Small intestine (tissue), 7 donors: Measurements from ENCODE around the gene CHD6. TPM values are rescaled to one million over a fixed set of nuclear protein-coding genes. Genes with fewer than 3 reads are reported as not detected.

ENCODE experiments used
- DNase-seq, 2 donors: peaks; one replicate each; pipeline versions ENCODE4 v3.0.0 to v3.0.0-alpha.2; 2013
- FAIRE-seq: peaks from 2 replicates; lab custom pipeline; 2012; peaks lifted over from hg19 to GRCh38; lab: Jason Lieb, UNC
- H3K27ac ChIP-seq, 3 donors: one replicate each; pipeline ENCODE4 v1.5.1; 2013; ENCODE audit warnings: low read length in 2 of 3, mild to moderate bottlenecking in 2 of 3, control low read depth in 1 of 3, inconsistent platforms in 1 of 3, low read depth in 1 of 3, moderate library complexity in 1 of 3
- H3K27me3 ChIP-seq, 3 donors: one replicate each; pipeline ENCODE4 v1.6.1; 2013; ENCODE audit warnings: low read length in 3 of 3, inconsistent platforms in 1 of 3; ENCODE audit not compliant: control insufficient read depth in 3 of 3, insufficient read depth in 3 of 3
- H3K36me3 ChIP-seq, 3 donors: one replicate each; pipeline ENCODE4 v1.6.1; 2013; ENCODE audit warnings: low read length in 3 of 3, inconsistent platforms in 1 of 3, low read depth in 1 of 3, mild to moderate bottlenecking in 1 of 3, moderate library complexity in 1 of 3; ENCODE audit not compliant: control insufficient read depth in 3 of 3, insufficient read depth in 2 of 3
- H3K4me1 ChIP-seq, 3 donors: one replicate each; pipeline ENCODE4 v1.6.1; 2013; ENCODE audit warnings: low read length in 2 of 3, inconsistent platforms in 1 of 3, low read depth in 1 of 3, mild to moderate bottlenecking in 1 of 3, moderate library complexity in 1 of 3; ENCODE audit not compliant: control insufficient read depth in 3 of 3, insufficient read depth in 2 of 3
- H3K4me3 ChIP-seq, 3 donors: one replicate each; pipeline ENCODE4 v1.5.1; 2013; ENCODE audit warnings: low read length in 3 of 3, control low read depth in 1 of 3, inconsistent platforms in 1 of 3, low read depth in 1 of 3, mild to moderate bottlenecking in 1 of 3, moderate library complexity in 1 of 3
- H3K9me3 ChIP-seq, 2 donors: one replicate each; pipeline ENCODE4 v1.6.1; 2013; ENCODE audit warnings: low read depth in 1 of 2, low read length in 1 of 2; ENCODE audit not compliant: control insufficient read depth in 2 of 2, insufficient read depth in 1 of 2
- WGBS, 3 donors: extraction: QIAGEN DNeasy Blood & Tissue Kit; methylation state at CpG; one replicate each; pipeline ENCODE4 v1.1.7; 2013; 5-methylcytosine and 5-hydroxymethylcytosine counted together
- polyA plus RNA-seq, 4 donors: library from polyadenylated mRNA; stranded (reverse) in 3 of 4; unstranded in 1 of 4; fragments of 200-250 nt in 3 of 4; fragments of 120-200 nt in 1 of 4; gene quantifications; one replicate each; pipeline versions ENCODE4 v1.2.1 to v1.2.3, GENCODE V29; 2013
- donor health status: healthy with polysubstance abuse.
- donor health status: control.
- donor health status: control.
- donor health status: Bipolar disorder and iron deficiency.
- donor health status: healthy.

CHD6 gene
- polyA plus RNA-seq, 4 donors = 5.3 to 46.7 (median 16.1) TPM

DNA sequence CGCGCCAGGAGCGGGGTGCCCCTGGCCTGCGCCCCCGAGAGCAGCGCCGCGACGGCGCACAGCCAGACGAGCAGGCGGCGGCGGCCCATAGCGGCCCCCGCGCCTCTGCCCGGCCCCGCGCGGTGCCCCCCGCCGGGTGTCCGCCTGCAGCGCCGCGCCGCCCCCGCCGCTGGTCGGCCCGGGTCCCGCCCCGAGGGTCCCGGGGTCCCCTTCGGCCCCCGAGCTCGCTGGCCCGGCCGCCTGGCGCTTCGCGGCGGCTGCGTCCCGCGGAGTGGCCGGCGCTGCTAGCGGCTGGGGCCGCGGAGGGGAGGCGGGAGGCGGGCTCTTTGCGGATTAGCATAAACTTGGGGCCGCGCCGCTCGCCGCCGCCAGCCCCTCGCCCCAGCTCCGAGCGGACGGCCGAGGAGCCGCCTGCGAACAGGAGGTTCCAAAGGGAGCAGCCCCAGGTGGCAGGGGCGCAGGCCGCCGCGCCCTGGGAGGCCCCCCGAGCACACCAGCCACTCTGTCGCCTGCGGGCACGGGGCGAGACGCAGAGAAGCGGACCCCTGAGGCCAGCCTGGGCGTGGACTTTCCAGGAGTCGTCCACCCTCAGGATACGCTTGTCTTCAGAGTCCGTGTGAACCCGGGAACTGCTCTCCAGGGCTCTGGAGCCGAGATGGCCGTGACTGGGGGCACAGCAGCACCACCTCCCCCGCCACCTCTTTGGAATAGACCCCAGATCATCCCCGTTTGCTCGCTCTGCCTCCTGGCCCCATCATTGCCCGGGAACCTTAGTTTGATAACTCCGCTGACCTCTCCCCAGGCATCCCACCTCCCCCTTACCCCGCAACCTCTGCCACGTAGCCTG is 251.4 kb downstream of the CHD6 start, which contains the start of gene EMILIN3:
EMILIN3 (minus strand) TSS at position 273 of the 847 bp plus-strand sequence; CDS start at position 89, 184 bp downstream.
- peak within 1 kb of the TSS; percentile 7 to 38 (median 13) for H3K4me3 ChIP-seq
- DNase-seq (peak in 1 of 2 donors; percentile 45), FAIRE-seq (no peak)
- peaks cover 9 to 36% (median 18%) of the 10 kb centered on the region in 3 donors for H3K27me3 ChIP-seq
- H3K36me3 ChIP-seq = peaks cover 0 to 1% (median 0%) of the 10 kb centered on the region in 3 donors
- H3K9me3 ChIP-seq = peaks cover 0 to 9% of the 10 kb centered on the region in 2 donors
- H3K4me1 ChIP-seq = no peaks in the 10 kb centered on the region
- no peak within 1 kb of the TSS for H3K27ac ChIP-seq
- WGBS, 3 donors = 7 to 20% (median 7%) methylated on average over 18 to 93 of the region's 93 CpGs

DNA sequence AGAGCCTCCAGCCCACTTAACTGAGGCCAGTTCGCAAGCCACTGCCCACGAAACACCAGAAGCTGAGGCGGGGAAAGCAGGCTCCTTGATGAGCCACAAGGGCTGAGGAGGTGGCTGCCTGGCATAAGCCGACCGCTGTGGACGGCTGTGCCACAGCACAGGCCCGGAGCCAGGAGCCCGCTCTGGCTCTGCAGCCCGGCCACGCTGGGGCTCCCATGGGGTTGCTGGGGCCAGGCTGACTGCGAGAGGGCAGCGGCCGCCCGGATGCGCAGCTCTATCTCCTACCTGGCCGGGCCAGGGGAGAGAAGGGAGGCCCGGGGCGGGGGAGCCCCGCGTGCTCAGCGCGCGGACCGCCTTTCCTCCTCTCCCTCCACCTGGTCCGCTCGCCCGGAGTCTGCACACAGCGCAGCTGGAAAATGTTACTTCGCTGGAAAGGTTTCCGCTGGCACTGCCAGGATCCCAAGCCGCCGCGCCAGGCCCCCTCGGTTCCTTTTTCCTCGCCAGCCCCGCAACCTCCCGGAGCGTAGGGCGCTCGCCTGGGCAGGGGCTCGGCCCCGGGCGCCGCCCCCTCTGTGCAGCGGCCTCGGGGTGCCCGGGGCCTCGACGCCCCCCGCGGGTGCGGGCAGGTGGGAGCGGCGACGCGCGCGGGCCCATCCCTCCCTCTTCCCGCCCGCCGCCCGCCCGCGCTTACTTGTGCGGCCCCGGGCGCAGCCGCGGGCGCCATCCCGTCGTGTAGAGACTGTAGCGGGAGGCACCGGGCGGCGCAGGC is 252.2 kb downstream of the CHD6 start:
- Histone ChIP-seq H3K36me3 (peaks cover 0 to 9% (median 0%) of the 10 kb centered on the region in 3 donors), H3K4me1 (no peaks in the 10 kb centered on the region), H3K9me3 (peaks cover 0 to 2% of the 10 kb centered on the region in 2 donors), H3K27me3 (peaks cover 9 to 36% (median 18%) of the 10 kb centered on the region in 3 donors), H3K27ac (no peak overlapping the region), H3K4me3 (peak overlapping the region; percentile 7 to 38 (median 13))
- WGBS, 3 donors = 3 to 5% (median 3%) methylated on average over 44 to 76 of the region's 76 CpGs
- peak in 1 of 2 donors; percentile 38 for DNase-seq
- no peak for FAIRE-seq

DNA sequence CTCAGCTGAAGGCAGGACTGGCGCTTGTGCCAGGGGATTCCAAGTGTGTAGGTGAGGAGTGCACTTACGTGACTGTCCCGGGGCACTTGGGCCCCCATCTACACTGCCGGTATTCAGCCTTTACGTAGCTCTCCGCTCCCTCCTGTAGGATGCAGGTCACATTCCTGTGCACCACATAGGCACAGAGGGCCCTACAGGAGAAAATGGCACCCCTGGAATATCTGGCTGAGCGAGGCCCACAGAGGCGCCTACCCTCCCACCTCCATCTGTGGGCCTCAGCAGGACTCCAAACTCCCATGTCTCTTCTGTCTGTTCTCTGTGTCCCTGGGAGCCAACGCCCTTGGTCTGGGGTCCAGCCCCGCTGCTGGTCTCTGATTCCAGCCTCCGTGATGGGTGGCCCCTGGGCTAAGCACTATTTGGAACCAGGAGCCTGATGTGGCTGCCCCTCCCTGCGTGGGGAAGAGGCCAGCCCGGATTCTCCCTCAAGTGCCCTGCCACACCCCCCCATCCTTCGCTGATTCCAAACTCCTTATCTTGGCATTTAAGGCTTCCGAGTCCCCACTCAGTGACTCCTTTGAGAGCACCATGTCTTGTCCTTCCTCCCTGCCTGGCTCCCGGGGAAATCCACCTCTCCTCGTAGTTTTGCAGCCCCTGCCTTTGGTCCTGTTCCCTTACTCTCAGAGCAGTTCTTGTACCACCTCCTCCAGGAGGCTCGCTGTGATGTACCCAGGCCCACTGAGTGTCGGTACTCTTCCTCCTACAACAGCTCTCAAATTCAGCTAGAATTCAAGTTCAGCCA is 253.0 kb downstream of the CHD6 start:
- Histone ChIP-seq H3K4me1 (no peaks in the 10 kb centered on the region), H3K9me3 (no peaks in the 10 kb centered on the region), H3K4me3 (no peak overlapping the region), H3K27me3 (peaks cover 9 to 36% (median 18%) of the 10 kb centered on the region in 3 donors), H3K36me3 (peaks cover 0 to 14% (median 0%) of the 10 kb centered on the region in 3 donors), H3K27ac (no peak overlapping the region)
- DNase-seq (no peak), FAIRE-seq (no peak)
- WGBS, 3 donors = 79 to 84% (median 80%) methylated on average over 19 of the region's 19 CpGs

DNA sequence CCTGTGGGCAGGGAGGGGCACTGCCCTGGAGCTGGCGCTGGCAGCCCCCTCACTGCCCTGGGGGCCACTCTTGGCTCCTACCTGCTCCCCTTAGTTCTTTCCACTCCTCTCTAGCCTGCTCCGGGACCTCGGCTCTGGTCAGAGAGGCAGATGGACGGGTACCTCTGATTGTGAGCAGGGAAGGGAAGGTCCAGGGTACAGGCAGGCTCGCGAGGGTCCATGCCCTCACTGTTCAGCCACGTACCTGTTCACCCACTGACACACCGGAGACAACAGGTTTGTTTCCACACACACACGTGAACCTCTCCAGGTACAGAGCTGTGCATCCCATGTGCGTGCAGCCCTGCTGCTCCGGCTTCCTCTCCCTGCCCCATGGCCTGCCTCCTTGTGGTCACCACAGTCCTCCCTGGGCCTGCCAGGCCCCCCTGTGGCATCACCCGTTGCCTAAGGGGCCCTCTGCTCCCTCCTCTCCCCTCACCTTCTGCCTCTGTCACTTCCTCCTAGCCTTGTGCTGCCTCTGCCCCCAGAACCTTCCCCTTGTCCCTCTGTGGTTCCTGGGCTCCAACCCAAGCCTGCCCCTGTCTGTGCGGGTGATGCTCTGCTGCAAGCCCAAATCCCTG is 253.8 kb downstream of the CHD6 start:
- 80 to 84% (median 81%) methylated on average over 13 of the region's 13 CpGs for WGBS, 3 donors
- Histone ChIP-seq H3K27me3 (peaks cover 9 to 36% (median 18%) of the 10 kb centered on the region in 3 donors), H3K9me3 (no peaks in the 10 kb centered on the region), H3K36me3 (peaks cover 2 to 21% (median 6%) of the 10 kb centered on the region in 3 donors), H3K4me1 (no peaks in the 10 kb centered on the region), H3K27ac (no peak overlapping the region), H3K4me3 (no peak overlapping the region)
- DNase-seq = no peak
- FAIRE-seq = no peak

DNA sequence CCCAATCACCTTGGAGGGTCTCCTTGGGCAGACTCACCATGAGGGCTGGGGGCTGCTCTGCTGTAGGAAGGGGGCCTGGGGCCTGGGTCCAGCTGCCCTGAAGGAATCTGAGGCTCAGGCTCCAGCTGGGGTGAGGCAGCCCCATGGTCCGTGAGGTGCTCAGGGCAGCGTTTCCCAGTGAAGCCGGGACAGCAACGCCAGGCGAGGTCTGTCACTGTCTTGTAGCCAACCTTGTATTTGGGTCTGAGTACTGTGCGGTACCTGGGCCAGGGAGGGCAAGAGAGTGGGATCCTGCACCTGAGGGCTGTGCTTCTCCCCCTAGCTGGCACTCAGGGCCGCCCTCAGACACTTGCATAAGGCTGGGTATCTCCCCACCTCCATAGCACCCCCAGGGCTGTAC is 254.6 kb downstream of the CHD6 start:
- DNase-seq = no peak
- Histone ChIP-seq H3K4me3 (no peak overlapping the region), H3K9me3 (no peaks in the 10 kb centered on the region), H3K27me3 (peaks cover 9 to 36% (median 18%) of the 10 kb centered on the region in 3 donors), H3K27ac (no peak overlapping the region), H3K4me1 (peaks cover 0 to under 1% (median 0%) of the 10 kb centered on the region in 3 donors), H3K36me3 (peaks cover 2 to 26% (median 6%) of the 10 kb centered on the region in 3 donors)
- WGBS, 3 donors = 89 to 95% (median 92%) methylated on average over 7 of the region's 7 CpGs
- no peak for FAIRE-seq

DNA sequence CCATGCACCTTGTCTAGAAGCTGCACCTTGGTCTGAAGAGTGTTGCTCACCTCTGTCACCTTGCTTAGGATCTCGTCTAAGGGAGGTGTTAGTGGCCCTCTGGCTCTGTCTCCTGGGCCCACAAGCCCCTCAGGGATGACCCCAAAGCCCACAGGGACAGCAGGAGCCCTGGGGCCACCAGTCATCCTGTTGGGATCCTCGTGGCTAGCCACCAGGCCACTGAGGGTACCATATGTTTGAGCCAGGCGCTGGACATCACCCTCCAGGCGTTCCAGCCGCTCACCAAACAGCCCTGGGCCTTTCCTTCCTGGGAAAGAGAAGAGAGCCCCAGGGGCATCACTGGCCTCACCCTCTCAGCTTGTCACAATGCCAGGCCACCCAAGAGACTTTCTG is 255.4 kb downstream of the CHD6 start:
- FAIRE-seq (no peak), DNase-seq (no peak)
- H3K27me3 ChIP-seq = peaks cover 9 to 32% (median 14%) of the 10 kb centered on the region in 3 donors

DNA sequence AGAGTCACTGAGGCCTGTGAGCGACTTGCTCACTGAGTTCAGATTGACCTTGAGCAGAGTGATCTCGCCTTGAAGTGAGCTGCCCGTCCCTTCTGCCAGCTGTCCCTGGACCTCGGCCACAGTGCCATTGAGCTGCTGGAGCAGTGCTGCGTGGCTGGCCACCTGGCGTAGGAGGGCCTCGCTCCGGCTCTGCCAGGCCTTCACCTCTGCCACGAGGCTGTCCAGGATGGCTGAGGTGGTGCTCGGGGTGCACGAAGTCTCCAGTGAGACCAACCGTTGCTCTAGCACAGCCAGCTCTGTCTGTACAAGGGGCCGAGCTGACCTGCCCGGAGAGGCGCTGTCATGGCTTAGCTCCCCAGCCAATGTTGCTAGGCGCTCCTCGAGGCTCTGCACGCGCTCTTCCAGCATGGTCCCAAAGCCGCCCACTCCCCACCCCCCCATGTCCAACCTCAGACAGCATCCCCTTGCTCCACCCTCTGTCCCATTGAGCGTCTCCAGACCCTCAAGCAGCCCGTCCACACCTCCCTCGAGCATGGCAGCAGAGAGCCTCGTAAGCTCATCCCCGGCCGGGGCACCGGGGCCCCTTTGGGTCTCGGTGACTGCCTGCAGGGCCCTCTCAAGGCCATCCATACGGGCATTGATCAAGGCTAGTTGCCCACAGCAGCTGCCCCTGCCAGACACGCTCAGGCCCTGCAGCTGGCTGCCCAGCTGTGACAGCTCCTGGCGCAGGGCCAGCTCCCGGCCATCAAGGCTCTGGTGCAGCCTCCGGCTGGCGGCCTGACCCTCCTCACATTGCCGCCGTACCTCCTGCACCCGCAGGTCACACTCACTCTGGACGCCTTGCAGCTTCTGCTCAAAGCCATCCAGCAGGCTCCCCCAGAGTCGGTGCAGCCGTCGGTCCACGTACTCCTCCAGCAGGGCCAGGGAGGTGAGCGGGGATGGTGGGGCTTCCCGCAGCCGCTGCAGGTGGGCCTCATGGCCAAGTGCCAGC is 256.1 kb downstream of the CHD6 start:
- H3K4me3 ChIP-seq = no peak overlapping the region
- WGBS, 3 donors = 54 to 77% (median 60%) methylated on average over 43 to 45 of the region's 45 CpGs
- no peaks in the 10 kb centered on the region for H3K9me3 ChIP-seq
- H3K27ac ChIP-seq = no peak overlapping the region
- peaks cover 0 to 5% (median 3%) of the 10 kb centered on the region in 3 donors for H3K4me1 ChIP-seq
- H3K36me3 ChIP-seq = peaks cover 2 to 41% (median 6%) of the 10 kb centered on the region in 3 donors
- FAIRE-seq (no peak), DNase-seq (no peak)
- peaks cover 8 to 25% (median 9%) of the 10 kb centered on the region in 3 donors for H3K27me3 ChIP-seq

More for the DNA sequence above, 255.4 kb downstream of the CHD6 start:
- Histone ChIP-seq H3K9me3 (no peaks in the 10 kb centered on the region), H3K4me3 (no peak overlapping the region), H3K27ac (no peak overlapping the region), H3K4me1 (peaks cover 0 to 5% (median 3%) of the 10 kb centered on the region in 3 donors), H3K36me3 (peaks cover 2 to 34% (median 6%) of the 10 kb centered on the region in 3 donors)
- 69 to 79% (median 74%) methylated on average over 5 of the region's 5 CpGs for WGBS, 3 donors
